ENCODE data around the gene CACNA2D4. TPM values are rescaled to one million over a fixed set of nuclear protein-coding genes. Genes with fewer than 3 reads are reported as not detected.

CACNA2D4 gene
- total RNA-seq, 1 donor from 2014 or later: not detected

GRCh38 chr12:1825382-1826102, 92.9 kb downstream of the CACNA2D4 start:
- H3K27me3 Mint-ChIP-seq (ENCODE audit: unreplicated experiment): peaks cover 41% of the 10 kb centered on the region
- no peak overlapping the region for H3K27ac Mint-ChIP-seq (ENCODE audit: unreplicated experiment)
- no peak overlapping the region for H3K4me3 Mint-ChIP-seq (ENCODE audit: unreplicated experiment)
- H3K4me1 Mint-ChIP-seq (ENCODE audit: unreplicated experiment): no peaks in the 10 kb centered on the region
- no peak for DNase-seq (ENCODE audit: extremely low spot score, unreplicated experiment)
- no peaks in the 10 kb centered on the region for H3K9me3 Mint-ChIP-seq (ENCODE audit: unreplicated experiment)
- H3K36me3 Mint-ChIP-seq (ENCODE audit: unreplicated experiment): peaks cover 2% of the 10 kb centered on the region
- TF ChIP-seq CTCF (IDR thresholded peaks at IDR 0.05): no peak

DNA sequence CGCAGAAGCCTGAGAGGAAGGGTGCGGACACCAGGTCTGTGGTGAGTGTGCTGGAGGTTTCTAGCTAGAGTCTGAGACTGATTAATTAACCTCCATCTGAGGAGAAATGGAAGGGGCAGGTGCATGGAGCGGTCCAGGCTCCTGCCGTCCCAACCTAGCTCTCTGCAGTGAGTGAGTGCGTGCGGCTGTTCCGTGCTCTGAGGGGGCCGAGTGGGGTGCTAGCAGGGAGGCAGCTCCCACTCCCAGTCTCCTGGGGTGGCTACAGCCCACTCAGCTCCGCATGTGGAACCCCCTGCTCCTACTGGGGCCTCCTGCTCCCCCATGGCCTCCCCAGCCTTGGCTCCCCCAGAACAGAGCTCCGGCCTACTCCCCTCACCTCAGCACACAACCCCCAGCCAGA, 95.2 kb downstream of the CACNA2D4 start:
- no peak for TF ChIP-seq CTCF (IDR thresholded peaks at IDR 0.05)
- Mint-ChIP-seq H3K4me3 (ENCODE audit: unreplicated experiment) (no peak overlapping the region), H3K36me3 (ENCODE audit: unreplicated experiment) (peaks cover 2% of the 10 kb centered on the region), H3K4me1 (ENCODE audit: unreplicated experiment) (no peaks in the 10 kb centered on the region), H3K27ac (ENCODE audit: unreplicated experiment) (no peak overlapping the region), H3K27me3 (ENCODE audit: unreplicated experiment) (peaks cover 54% of the 10 kb centered on the region), H3K9me3 (ENCODE audit: unreplicated experiment) (no peaks in the 10 kb centered on the region)
- no peak for DNase-seq (ENCODE audit: extremely low spot score, unreplicated experiment)

DNA sequence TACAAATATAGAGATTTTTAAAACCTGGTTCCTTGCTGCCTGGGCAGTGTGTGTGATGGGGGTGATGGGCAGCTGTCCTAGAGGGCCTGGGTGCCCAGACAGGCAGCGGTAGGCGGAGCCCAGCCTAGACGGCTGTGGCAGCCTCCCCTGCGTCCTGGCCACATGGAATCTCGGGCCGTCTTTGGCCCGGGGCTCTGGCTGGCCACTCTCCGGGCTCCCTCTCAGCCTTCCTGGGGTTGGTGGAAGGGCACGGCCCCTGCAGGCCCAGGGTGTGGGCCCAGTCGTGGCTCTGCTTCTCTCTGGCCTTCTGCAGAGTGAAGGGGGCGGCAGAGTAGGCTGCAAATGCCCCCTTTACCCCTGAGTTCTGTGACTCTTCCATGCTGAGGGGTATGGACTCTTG, 95.8 kb downstream of the CACNA2D4 start:
- no peak for DNase-seq (ENCODE audit: extremely low spot score, unreplicated experiment)
- H3K36me3 Mint-ChIP-seq (ENCODE audit: unreplicated experiment): peaks cover 2% of the 10 kb centered on the region
- no peak for TF ChIP-seq CTCF (IDR thresholded peaks at IDR 0.05)
- no peaks in the 10 kb centered on the region for H3K9me3 Mint-ChIP-seq (ENCODE audit: unreplicated experiment)
- no peak overlapping the region for H3K4me3 Mint-ChIP-seq (ENCODE audit: unreplicated experiment)
- H3K4me1 Mint-ChIP-seq (ENCODE audit: unreplicated experiment): no peaks in the 10 kb centered on the region
- H3K27me3 Mint-ChIP-seq (ENCODE audit: unreplicated experiment): peaks cover 54% of the 10 kb centered on the region
- no peak overlapping the region for H3K27ac Mint-ChIP-seq (ENCODE audit: unreplicated experiment)

- peaks cover 52% of the 10 kb centered on the region for H3K27me3 Mint-ChIP-seq (ENCODE audit: unreplicated experiment)
- TF ChIP-seq CTCF (IDR thresholded peaks at IDR 0.05): no peak
- DNase-seq (ENCODE audit: extremely low spot score, unreplicated experiment): no peak
- H3K9me3 Mint-ChIP-seq (ENCODE audit: unreplicated experiment): no peaks in the 10 kb centered on the region
- H3K4me1 Mint-ChIP-seq (ENCODE audit: unreplicated experiment): no peaks in the 10 kb centered on the region
- H3K36me3 Mint-ChIP-seq (ENCODE audit: unreplicated experiment): peaks cover 2% of the 10 kb centered on the region
- no peak overlapping the region for H3K27ac Mint-ChIP-seq (ENCODE audit: unreplicated experiment)
- no peak overlapping the region for H3K4me3 Mint-ChIP-seq (ENCODE audit: unreplicated experiment)
Observed at GRCh38 chr12:1821805-1822204, 96.6 kb downstream of the CACNA2D4 start.

GRCh38 chr12:1820896-1821291, 97.6 kb downstream of the CACNA2D4 start:
- no peak overlapping the region for H3K4me3 Mint-ChIP-seq (ENCODE audit: unreplicated experiment)
- peaks cover 57% of the 10 kb centered on the region for H3K27me3 Mint-ChIP-seq (ENCODE audit: unreplicated experiment)
- no peak overlapping the region for H3K27ac Mint-ChIP-seq (ENCODE audit: unreplicated experiment)
- peaks cover 2% of the 10 kb centered on the region for H3K36me3 Mint-ChIP-seq (ENCODE audit: unreplicated experiment)
- H3K4me1 Mint-ChIP-seq (ENCODE audit: unreplicated experiment): no peaks in the 10 kb centered on the region
- H3K9me3 Mint-ChIP-seq (ENCODE audit: unreplicated experiment): no peaks in the 10 kb centered on the region
- DNase-seq (ENCODE audit: extremely low spot score, unreplicated experiment): no peak
- TF ChIP-seq CTCF (IDR thresholded peaks at IDR 0.05): no peak

All from osteocyte (in vitro differentiated cells).